Measurements from ENCODE around the gene KCTD13.

- TF ChIP-seq CTCF (conservative IDR thresholded peaks at IDR 0.05; ENCODE audit: low read depth, low read length) (no peak), EZH2 (IDR thresholded peaks at IDR 0.05; ENCODE audit: low read length, unreplicated experiment) (no peak)
Measured at GRCh38 chr16:29876217-29876593, 49.8 kb downstream of the KCTD13 start.

All from PC-3 (cell line).